ENCODE results near the gene PPP2R1B. TPM values are rescaled to one million over a fixed set of nuclear protein-coding genes. Genes with fewer than 3 reads are reported as not detected.

Gene PPP2R1B
- polyA plus RNA-seq, 2 of the 4 experiments (the other 2 are of a cell fraction), result 18.6 to 24.7 TPM

DNA sequence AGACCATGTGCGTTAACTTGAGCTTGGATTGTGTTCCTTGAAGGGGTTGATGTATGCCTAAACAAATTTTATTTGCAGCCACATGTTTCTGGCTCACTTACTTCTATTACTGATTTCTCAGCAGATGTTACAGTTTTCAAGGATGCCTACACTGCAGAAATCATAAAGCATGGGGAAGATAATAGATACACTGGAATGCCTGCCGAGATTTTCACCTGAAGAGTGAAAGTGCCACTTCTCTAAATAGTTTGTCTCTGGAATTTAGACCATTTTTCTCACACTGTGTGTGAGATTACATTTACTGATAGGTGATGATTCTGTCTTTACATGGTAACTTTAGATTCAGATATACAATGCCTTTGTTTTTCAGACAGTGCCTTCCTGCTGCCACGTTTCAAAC, 82.4 kb downstream of the PPP2R1B start (continued):
- TF ChIP-seq, protein P1, sequence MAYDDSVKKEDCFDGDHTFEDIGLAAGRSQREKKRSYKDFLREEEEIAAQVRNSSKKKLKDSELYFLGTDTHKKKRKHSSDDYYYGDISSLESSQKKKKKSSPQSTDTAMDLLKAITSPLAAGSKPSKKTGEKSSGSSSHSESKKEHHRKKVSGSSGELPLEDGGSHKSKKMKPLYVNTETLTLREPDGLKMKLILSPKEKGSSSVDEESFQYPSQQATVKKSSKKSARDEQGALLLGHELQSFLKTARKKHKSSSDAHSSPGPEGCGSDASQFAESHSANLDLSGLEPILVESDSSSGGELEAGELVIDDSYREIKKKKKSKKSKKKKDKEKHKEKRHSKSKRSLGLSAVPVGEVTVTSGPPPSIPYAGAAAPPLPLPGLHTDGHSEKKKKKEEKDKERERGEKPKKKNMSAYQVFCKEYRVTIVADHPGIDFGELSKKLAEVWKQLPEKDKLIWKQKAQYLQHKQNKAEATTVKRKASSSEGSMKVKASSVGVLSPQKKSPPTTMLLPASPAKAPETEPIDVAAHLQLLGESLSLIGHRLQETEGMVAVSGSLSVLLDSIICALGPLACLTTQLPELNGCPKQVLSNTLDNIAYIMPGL (CRISPR knock-in tag; IDR thresholded peaks at IDR 0.05; ENCODE audit: borderline replicate concordance), result no peak
- no peak for TF ChIP-seq POLR2AphosphoS2 (conservative IDR thresholded peaks at IDR 0.05; ENCODE audit: low read length)
- TF ChIP-seq BHLHE40 (IDR thresholded peaks at IDR 0.05; ENCODE audit: low read depth, low read length), result no peak
- no peak for TF ChIP-seq MYC (IDR thresholded peaks at IDR 0.05; ENCODE audit: borderline replicate concordance, low read length)
- no peak for TF ChIP-seq PHF8 (IDR thresholded peaks at IDR 0.05; ENCODE audit: borderline replicate concordance, low read depth)
- TF ChIP-seq KDM5A (IDR thresholded peaks at IDR 0.05), result no peak
- no peak for TF ChIP-seq TP53 (CRISPR knock-in tag; IDR thresholded peaks at IDR 0.05)
- no peak for TF ChIP-seq CEBPB (IDR thresholded peaks at IDR 0.05)

DNA sequence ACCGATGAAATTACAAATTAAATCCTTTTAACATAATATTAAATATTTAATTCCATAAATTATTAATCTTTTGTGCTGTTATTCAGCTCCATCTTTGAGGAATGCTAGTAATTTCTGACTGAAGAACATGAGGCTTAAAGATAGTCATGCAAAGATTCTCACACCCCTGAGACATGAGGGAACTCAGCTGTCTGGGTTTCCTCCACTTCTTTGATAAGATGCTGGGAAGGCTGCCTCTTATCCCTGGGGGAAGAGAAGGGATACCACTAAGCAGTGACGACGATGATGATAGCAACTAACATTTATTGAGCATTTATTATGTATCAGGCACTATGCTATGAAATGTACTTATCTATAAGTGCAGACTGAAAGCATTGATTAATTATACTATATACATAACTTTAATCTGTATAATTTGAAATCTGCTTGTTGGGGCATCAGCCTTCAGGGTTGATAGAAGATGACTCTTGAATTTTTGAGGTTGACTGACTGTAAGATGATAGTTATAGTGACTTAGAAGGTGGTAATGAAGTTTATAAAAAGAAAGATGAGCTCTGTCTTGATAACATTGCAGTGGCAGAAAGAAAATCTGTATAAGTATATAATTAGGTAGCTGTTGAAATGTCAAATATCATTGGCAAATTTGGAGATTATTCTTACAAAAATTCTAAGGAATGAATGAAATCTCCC, 85.6 kb downstream of the PPP2R1B start:
- 95% methylated on average over 3 of the region's 3 CpGs for WGBS (ENCODE audit: missing lambda C conversion rate)
- Histone ChIP-seq H3K9me3 (no peaks in the 10 kb centered on the region), H3K4me1 (peaks cover 12% of the 10 kb centered on the region), H3K27ac (no peak overlapping the region), H3K4me3 (no peak overlapping the region), H3K4me2 (no peak overlapping the region)
- ChIA-PET CTCF (interaction anchor here (0.7 to 1.2 kb wide), 2 partner anchors 48 to 82 kb away, joined by 3 read pairs; no protein-coding TSS in a partner anchor), POLR2A (no interaction called here)
- FAIRE-seq, result no peak
- DNase-seq (ENCODE audit: low read depth in 1 of 2, low spot score in 1 of 2), result no peak
- no peak for ATAC-seq
- TF ChIP-seq TFCP2L1 (CRISPR knock-in tag; IDR thresholded peaks at IDR 0.05) (no peak), RNF2 (IDR thresholded peaks at IDR 0.05; ENCODE audit: borderline replicate concordance, low read depth) (no peak), HOXA7 (CRISPR knock-in tag; IDR thresholded peaks at IDR 0.05) (no peak), EP300 (IDR thresholded peaks at IDR 0.05) (no peak), FOSL2 (IDR thresholded peaks at IDR 0.05) (no peak), FOSL2 (CRISPR knock-in tag; IDR thresholded peaks at IDR 0.05) (no peak), RFX5 (IDR thresholded peaks at IDR 0.05) (no peak), POLR2A (IDR thresholded peaks at IDR 0.05; ENCODE audit: low read length) (no peak), MYC (IDR thresholded peaks at IDR 0.05; ENCODE audit: borderline replicate concordance, low read length) (no peak), MAFK (IDR thresholded peaks at IDR 0.05; ENCODE audit: partially characterized antibody) (no peak), CBX8 (IDR thresholded peaks at IDR 0.05) (no peak), BHLHE40 (IDR thresholded peaks at IDR 0.05; ENCODE audit: low read depth, low read length) (no peak), RCOR1 (IDR thresholded peaks at IDR 0.05; ENCODE audit: low read depth, low read length) (no peak), GATA3 (IDR thresholded peaks at IDR 0.05; ENCODE audit: borderline replicate concordance) (no peak), HOXB13 (CRISPR knock-in tag; IDR thresholded peaks at IDR 0.05; ENCODE audit: low read depth) (no peak)
- TF ChIP-seq, protein P2, sequence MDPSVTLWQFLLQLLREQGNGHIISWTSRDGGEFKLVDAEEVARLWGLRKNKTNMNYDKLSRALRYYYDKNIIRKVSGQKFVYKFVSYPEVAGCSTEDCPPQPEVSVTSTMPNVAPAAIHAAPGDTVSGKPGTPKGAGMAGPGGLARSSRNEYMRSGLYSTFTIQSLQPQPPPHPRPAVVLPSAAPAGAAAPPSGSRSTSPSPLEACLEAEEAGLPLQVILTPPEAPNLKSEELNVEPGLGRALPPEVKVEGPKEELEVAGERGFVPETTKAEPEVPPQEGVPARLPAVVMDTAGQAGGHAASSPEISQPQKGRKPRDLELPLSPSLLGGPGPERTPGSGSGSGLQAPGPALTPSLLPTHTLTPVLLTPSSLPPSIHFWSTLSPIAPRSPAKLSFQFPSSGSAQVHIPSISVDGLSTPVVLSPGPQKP (IDR thresholded peaks at IDR 0.05; ENCODE audit: low read depth, low read length), result no peak

Other genes starting within 250 kb of the PPP2R1B start
- 2.8 and 4.1 TPM in 2 replicates for gene LAYN, start 225.7 kb downstream of the PPP2R1B start, polyA plus RNA-seq (2011; rRNA removed)
- 9.0 to 12.2 TPM (median 12.0 TPM) in 3 replicates for gene LAYN, start 225.7 kb downstream of the PPP2R1B start, polyA plus RNA-seq (2017; fragmentation: RNase III; extraction: RNeasy Plus Mini Kit Qiagen cat#74134 plus additional on column Dnase treatment)
- 9.0 and 11.4 TPM in 2 replicates for gene SIK2, start 163.9 kb downstream of the PPP2R1B start, polyA plus RNA-seq (2011; rRNA removed)
- gene SIK2, start 163.9 kb downstream of the PPP2R1B start, polyA plus RNA-seq (2017; fragmentation: RNase III; extraction: RNeasy Plus Mini Kit Qiagen cat#74134 plus additional on column Dnase treatment), result 4.5 to 5.1 TPM (median 4.7 TPM) in 3 replicates
- 31.4 and 33.3 TPM in 2 replicates for gene ALG9, start 105.2 kb upstream of the PPP2R1B start, polyA plus RNA-seq (2011; rRNA removed)
- gene ALG9, start 105.2 kb upstream of the PPP2R1B start, polyA plus RNA-seq (2017; fragmentation: RNase III; extraction: RNeasy Plus Mini Kit Qiagen cat#74134 plus additional on column Dnase treatment), result 15.0 to 15.8 TPM (median 15.3 TPM) in 3 replicates
- 2.4 and 3.0 TPM in 2 replicates for gene FDXACB1, start 112.8 kb upstream of the PPP2R1B start, polyA plus RNA-seq (2011; rRNA removed)
- 1.9 to 2.1 TPM (median 2.1 TPM) in 3 replicates for gene FDXACB1, start 112.8 kb upstream of the PPP2R1B start, polyA plus RNA-seq (2017; fragmentation: RNase III; extraction: RNeasy Plus Mini Kit Qiagen cat#74134 plus additional on column Dnase treatment)
- 59.7 and 84.6 TPM in 2 replicates for gene CFAP68, start 113.2 kb upstream of the PPP2R1B start, polyA plus RNA-seq (2011; rRNA removed)
- 36.3 to 40.3 TPM (median 36.5 TPM) in 3 replicates for gene CFAP68, start 113.2 kb upstream of the PPP2R1B start, polyA plus RNA-seq (2017; fragmentation: RNase III; extraction: RNeasy Plus Mini Kit Qiagen cat#74134 plus additional on column Dnase treatment)
- 1.1 and 3.1 TPM in 2 replicates for gene CRYAB, start 145.4 kb upstream of the PPP2R1B start, polyA plus RNA-seq (2011; rRNA removed)
- gene CRYAB, start 145.4 kb upstream of the PPP2R1B start, polyA plus RNA-seq (2017; fragmentation: RNase III; extraction: RNeasy Plus Mini Kit Qiagen cat#74134 plus additional on column Dnase treatment), result 4.1 to 25.3 TPM (median 4.8 TPM) in 3 replicates
- 0.07 TPM in 1 of 2 replicates, not detected in the other for gene HSPB2, start 146.3 kb upstream of the PPP2R1B start, polyA plus RNA-seq (2011; rRNA removed)
- gene HSPB2, start 146.3 kb upstream of the PPP2R1B start, polyA plus RNA-seq (2017; fragmentation: RNase III; extraction: RNeasy Plus Mini Kit Qiagen cat#74134 plus additional on column Dnase treatment), result not detected in 3 replicates
- gene C11orf52, start 152.5 kb upstream of the PPP2R1B start, polyA plus RNA-seq (2011; rRNA removed), result 0.13 and 0.19 TPM in 2 replicates
- gene C11orf52, start 152.5 kb upstream of the PPP2R1B start, polyA plus RNA-seq (2017; fragmentation: RNase III; extraction: RNeasy Plus Mini Kit Qiagen cat#74134 plus additional on column Dnase treatment), result 0.08 TPM in 1 of 3 replicates, not detected in the others
- gene DIXDC1, start 171.0 kb upstream of the PPP2R1B start, polyA plus RNA-seq (2011; rRNA removed), result 6.9 and 7.9 TPM in 2 replicates
- 5.5 to 7.4 TPM (median 7.1 TPM) in 3 replicates for gene DIXDC1, start 171.0 kb upstream of the PPP2R1B start, polyA plus RNA-seq (2017; fragmentation: RNase III; extraction: RNeasy Plus Mini Kit Qiagen cat#74134 plus additional on column Dnase treatment)

Data from A549 (cell line).